Transverse colon (tissue), 4 donors: ENCODE measurements around the gene STX12.

Experiments used
- EP300 ChIP-seq: sonication (generic); formaldehyde crosslinking; IDR thresholded peaks from one replicate; pipeline ENCODE4 v1.6.1; 2017; ENCODE audit warnings: antibody characterized with exemption, low read depth
- POLR2A ChIP-seq: fragments of 450-650 bp; IDR thresholded peaks from one replicate; pipeline ENCODE4 v1.6.1; 2016; ENCODE audit warnings: antibody characterized with exemption, mild to moderate bottlenecking, moderate library complexity
- POLR2AphosphoS5 ChIP-seq, 3 donors: sonication (generic); formaldehyde crosslinking; IDR thresholded peaks; one replicate each; pipeline ENCODE4 v1.6.1; 2016; ENCODE audit warnings: antibody characterized with exemption in 3 of 3
- TF ChIP-seq, protein P1 (sequence below), 5 experiments: fragments of 200-600 bp in 3 of 5; fragments of 450-650 bp in 2 of 5; sonication (generic) in 3 of 5; IDR thresholded peaks; 1 replicate in 2 of 5; 2 replicates in 3 of 5; pipeline ENCODE4 v1.5.1; 2016 to 2017; ENCODE audit warnings: antibody characterized with exemption in 5 of 5, inconsistent platforms in 3 of 5, mild to moderate bottlenecking in 2 of 5, moderate library complexity in 1 of 5

DNA sequence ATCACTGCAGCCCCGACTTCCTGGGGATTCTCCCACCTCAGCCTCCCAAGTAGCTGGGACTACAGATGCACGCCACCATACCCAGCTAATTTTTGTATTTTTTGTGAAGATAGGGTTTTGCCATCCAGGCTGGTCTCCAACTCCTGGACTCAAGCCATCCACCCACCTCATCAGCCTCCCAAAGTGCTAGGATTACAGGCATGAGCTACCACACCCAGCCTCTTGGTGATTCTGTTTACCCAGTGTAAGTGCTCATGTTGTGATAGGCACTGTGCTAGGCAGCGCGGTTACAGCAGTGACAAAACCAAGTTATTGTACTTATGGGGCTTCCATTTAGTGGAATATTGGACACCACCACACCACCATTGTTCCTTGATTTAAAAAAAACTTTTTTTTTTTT lies 9.7 kb upstream of the STX12 start:
- TF ChIP-seq, protein P1, sequence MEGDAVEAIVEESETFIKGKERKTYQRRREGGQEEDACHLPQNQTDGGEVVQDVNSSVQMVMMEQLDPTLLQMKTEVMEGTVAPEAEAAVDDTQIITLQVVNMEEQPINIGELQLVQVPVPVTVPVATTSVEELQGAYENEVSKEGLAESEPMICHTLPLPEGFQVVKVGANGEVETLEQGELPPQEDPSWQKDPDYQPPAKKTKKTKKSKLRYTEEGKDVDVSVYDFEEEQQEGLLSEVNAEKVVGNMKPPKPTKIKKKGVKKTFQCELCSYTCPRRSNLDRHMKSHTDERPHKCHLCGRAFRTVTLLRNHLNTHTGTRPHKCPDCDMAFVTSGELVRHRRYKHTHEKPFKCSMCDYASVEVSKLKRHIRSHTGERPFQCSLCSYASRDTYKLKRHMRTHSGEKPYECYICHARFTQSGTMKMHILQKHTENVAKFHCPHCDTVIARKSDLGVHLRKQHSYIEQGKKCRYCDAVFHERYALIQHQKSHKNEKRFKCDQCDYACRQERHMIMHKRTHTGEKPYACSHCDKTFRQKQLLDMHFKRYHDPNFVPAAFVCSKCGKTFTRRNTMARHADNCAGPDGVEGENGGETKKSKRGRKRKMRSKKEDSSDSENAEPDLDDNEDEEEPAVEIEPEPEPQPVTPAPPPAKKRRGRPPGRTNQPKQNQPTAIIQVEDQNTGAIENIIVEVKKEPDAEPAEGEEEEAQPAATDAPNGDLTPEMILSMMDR (IDR thresholded peaks at IDR 0.05), result no peak
- TF ChIP-seq POLR2A, result no peak
- TF ChIP-seq POLR2AphosphoS5 (IDR thresholded peaks at IDR 0.05), result no peak
- no peak for TF ChIP-seq EP300
